ENCODE results near the gene PALS1. TPM values are rescaled to one million over a fixed set of nuclear protein-coding genes. Genes with fewer than 3 reads are reported as not detected.
"Not testable (repeated sequence)": the region's sequence is repeated elsewhere in the genome, so short reads cannot be mapped to it uniquely, and the experiment has no call there.

PALS1 gene
- total RNA-seq, 1 experiment from 2014 or later, result 24.2 TPM

GRCh38 chr14:67257906-67258305 lies 16.7 kb downstream of the PALS1 start:
- no peak for DNase-seq (ENCODE audit: low spot score)

- DNase-seq (ENCODE audit: low spot score), result no peak
These were observed 19.7 kb downstream of the PALS1 start for GRCh38 chr14:67260965-67261364.

- DNase-seq (ENCODE audit: low spot score), result peak; percentile 21
These were observed 22.4 kb downstream of the PALS1 start for GRCh38 chr14:67263499-67264149.

- DNase-seq (ENCODE audit: low spot score), result no peak
These were observed 23.9 kb downstream of the PALS1 start for GRCh38 chr14:67265131-67265530.

- DNase-seq (ENCODE audit: low spot score), result no peak
These were observed 26.5 kb downstream of the PALS1 start for GRCh38 chr14:67267576-67268328.

- DNase-seq (ENCODE audit: low spot score), result no peak
These were observed 27.4 kb downstream of the PALS1 start for GRCh38 chr14:67268426-67269150.

GRCh38 chr14:67269298-67270060 lies 28.2 kb downstream of the PALS1 start:
- DNase-seq (ENCODE audit: low spot score), result no peak

- DNase-seq (ENCODE audit: low spot score), result no peak
These were observed 29.0 kb downstream of the PALS1 start for GRCh38 chr14:67270145-67270753.

GRCh38 chr14:67270933-67271332 lies 29.7 kb downstream of the PALS1 start:
- DNase-seq (ENCODE audit: low spot score), result no peak

GRCh38 chr14:67273281-67273680 lies 32.0 kb downstream of the PALS1 start:
- DNase-seq (ENCODE audit: low spot score), result not testable (repeated sequence)

GRCh38 chr14:67276131-67276530 lies 34.9 kb downstream of the PALS1 start:
- DNase-seq (ENCODE audit: low spot score), result no peak

GRCh38 chr14:67280506-67280905 lies 39.3 kb downstream of the PALS1 start:
- no peak for DNase-seq (ENCODE audit: low spot score)

- peak; percentile 14 for DNase-seq (ENCODE audit: low spot score)
These were observed 44.7 kb downstream of the PALS1 start for GRCh38 chr14:67285876-67286452.

Other genes with a start within 250 kb of the PALS1 start
- gene GARIN2, start 52.0 kb upstream of the PALS1 start, total RNA-seq (2014; rRNA removed; shearing (Covaris generic)), result not detected in 2 replicates
- gene ATP6V1D, start 118.4 kb downstream of the PALS1 start, total RNA-seq (2014; rRNA removed; shearing (Covaris generic)), result 92.3 and 130 TPM in 2 replicates
- 241 and 295 TPM in 2 replicates for gene EIF2S1, start 118.9 kb downstream of the PALS1 start, total RNA-seq (2014; rRNA removed; shearing (Covaris generic))
- not detected in 2 replicates for gene PLEK2, start 170.7 kb downstream of the PALS1 start, total RNA-seq (2014; rRNA removed; shearing (Covaris generic))
- 4.9 and 5.7 TPM in 2 replicates for gene TMEM229B, start 247.3 kb downstream of the PALS1 start, total RNA-seq (2014; rRNA removed; shearing (Covaris generic))